ENCODE data around the gene ANKRD55.

ANKRD55 gene

DNA sequence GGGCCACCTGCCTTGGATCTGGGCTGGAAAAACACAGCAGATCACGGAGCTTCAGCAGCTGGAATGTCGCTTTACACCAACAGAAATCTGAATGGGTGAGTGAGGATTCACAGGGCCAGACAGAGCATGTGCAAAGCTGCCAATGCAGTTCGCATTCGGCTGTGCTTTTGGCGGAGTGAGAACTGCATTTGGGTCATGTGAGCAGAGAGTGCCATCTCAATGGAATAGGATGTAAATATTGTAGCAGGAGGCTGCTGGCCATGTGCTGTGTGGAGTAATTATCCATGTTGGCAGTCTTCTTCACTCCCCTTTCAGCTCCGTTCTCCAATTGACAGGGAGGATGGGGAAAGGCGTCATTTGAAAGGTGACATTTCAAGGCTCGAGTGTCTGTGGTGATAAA lies at the start of gene ANKRD55:
ANKRD55 (minus strand) TSS at position 101 of the 400 bp plus-strand sequence. CDS start 417 bp downstream, outside the sequence.
- TF ChIP-seq, protein P1, sequence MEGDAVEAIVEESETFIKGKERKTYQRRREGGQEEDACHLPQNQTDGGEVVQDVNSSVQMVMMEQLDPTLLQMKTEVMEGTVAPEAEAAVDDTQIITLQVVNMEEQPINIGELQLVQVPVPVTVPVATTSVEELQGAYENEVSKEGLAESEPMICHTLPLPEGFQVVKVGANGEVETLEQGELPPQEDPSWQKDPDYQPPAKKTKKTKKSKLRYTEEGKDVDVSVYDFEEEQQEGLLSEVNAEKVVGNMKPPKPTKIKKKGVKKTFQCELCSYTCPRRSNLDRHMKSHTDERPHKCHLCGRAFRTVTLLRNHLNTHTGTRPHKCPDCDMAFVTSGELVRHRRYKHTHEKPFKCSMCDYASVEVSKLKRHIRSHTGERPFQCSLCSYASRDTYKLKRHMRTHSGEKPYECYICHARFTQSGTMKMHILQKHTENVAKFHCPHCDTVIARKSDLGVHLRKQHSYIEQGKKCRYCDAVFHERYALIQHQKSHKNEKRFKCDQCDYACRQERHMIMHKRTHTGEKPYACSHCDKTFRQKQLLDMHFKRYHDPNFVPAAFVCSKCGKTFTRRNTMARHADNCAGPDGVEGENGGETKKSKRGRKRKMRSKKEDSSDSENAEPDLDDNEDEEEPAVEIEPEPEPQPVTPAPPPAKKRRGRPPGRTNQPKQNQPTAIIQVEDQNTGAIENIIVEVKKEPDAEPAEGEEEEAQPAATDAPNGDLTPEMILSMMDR (IDR thresholded peaks at IDR 0.05) = no peak

GRCh38 chr5:56282216-56282615 lies 49.1 kb upstream of the ANKRD55 start:
- TF ChIP-seq, protein P1 (IDR thresholded peaks at IDR 0.05) = no peak

DNA sequence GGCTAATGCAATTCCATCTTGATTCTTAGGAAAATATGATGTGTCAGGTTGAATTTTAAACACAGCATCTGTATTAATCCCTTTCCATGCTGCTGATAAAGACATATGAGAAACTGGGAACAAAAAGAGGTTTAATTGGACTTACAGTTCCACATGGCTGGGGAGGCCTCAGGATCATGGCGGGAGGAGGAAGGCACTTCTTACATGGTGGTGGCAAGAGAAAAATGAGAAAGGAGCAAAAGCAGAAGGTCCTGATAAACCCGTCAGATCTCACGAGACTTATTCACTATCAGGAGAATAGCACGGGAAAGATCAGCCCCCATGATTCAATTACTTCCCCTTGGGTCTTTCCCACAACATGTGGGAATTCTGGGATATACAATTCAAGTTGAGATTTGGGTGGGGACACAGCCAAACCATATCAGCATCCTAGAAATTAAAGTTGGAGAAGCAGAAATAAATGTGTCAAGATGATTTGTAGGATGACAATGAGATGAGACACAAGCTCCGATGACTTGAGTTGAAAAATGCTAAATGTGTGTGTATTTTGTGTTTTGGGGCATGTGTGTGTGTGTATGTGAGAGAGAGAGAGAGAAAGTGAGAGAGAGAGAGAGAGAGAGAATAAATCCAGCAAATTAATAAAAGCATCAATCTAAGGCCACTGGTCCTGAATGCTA lies 48.5 kb upstream of the ANKRD55 start:
- TF ChIP-seq, protein P1 (IDR thresholded peaks at IDR 0.05) = no peak

DNA sequence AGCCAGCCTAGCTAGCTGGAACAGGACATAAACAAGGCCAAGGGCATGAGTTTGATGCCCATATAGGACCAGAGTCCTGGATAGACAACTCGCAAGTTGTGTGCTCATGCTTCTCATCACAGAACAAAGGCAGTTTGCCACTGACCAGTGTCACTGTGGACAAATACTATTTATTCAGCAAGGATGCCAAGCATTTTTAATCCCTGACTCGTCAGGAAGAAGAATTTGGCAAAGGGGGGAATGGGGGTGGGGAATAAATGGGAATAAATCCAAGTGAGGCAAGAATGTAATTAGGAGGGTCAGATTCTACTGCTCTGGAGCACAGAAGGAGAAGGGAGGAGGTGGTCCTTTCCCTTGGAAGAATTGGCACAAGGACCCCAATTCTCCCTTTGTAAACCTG lies 46.8 kb upstream of the ANKRD55 start:
- TF ChIP-seq, protein P1 (IDR thresholded peaks at IDR 0.05) = no peak

GRCh38 chr5:56279291-56279690 lies 46.2 kb upstream of the ANKRD55 start:
- TF ChIP-seq, protein P1 (IDR thresholded peaks at IDR 0.05) = no peak

DNA sequence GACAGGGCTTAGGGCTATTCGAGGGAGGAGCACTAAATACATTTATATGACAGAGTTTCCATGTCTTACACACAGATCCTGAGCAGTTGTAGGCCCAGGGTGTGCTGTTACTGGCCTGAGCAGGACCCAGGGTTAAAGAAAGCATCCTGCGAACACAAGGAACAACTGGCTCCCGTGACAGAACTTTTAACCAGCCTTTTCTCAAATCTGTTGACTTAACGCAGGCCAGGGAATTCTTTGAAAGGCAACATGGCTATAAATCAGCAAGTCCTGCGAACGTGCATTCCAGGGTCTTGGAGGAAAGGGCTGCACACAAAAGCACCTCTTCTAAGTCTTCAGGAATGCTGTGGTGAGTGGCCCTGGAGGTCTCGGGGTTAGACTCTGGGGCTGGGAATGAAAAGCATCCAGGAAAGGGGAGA lies 45.2 kb upstream of the ANKRD55 start:
- TF ChIP-seq, protein P1 (IDR thresholded peaks at IDR 0.05) = no peak

- TF ChIP-seq, protein P1 (IDR thresholded peaks at IDR 0.05) = no peak
Measured at GRCh38 chr5:56277573-56277972, 44.4 kb upstream of the ANKRD55 start.

Measured in LNCAP (cell line).